GM12878 (cell line): ENCODE data around the gene IFIT1. TPM values are rescaled to one million over a fixed set of nuclear protein-coding genes. Genes with fewer than 3 reads are reported as not detected.

ENCODE experiments used
- ATAC-seq: fragments of 200-7000 bp; cut with Tn5 transposase; 3 replicates; pipeline ENCODE4 v1.9.1; 2020; ENCODE audit warnings: mild to moderate bottlenecking, moderate library complexity
- BruUV-seq: library from RNA; stranded (reverse); fragments of 400-500 nt; replicated peaks from 2 replicates; lab custom pipeline; 2021; lab: Mats Ljungman, UMichigan
- CTCF ChIA-PET: fragments of 300-600 bp; sonication (Branson Sonifier 250); formaldehyde crosslinking; extraction: SDS; loops from one replicate; lab custom pipeline; 2021; ENCODE audit warnings: inconsistent platforms; lab: Yijun Ruan, JAX
- POLR2A ChIA-PET: fragments of 350-600 bp; formaldehyde crosslinking; extraction: SDS; loops from one replicate; lab custom pipeline; 2021; ENCODE audit warnings: inconsistent platforms; lab: Charles Lee
- RAD21 ChIA-PET: fragments of 300-600 bp; sonication (Branson Sonifier 250); formaldehyde crosslinking; loops from one replicate; lab custom pipeline; 2023; ENCODE audit warnings: antibody characterized with exemption; ENCODE audit not compliant: unreplicated experiment; lab: Charles Lee
- SMC1A ChIA-PET: fragments of 300-600 bp; sonication (Branson Sonifier 250); formaldehyde crosslinking; loops from one replicate; lab custom pipeline; 2023; ENCODE audit not compliant: unreplicated experiment, uncharacterized antibody; lab: Charles Lee
- DNase-seq: peaks from one replicate; pipeline ENCODE4 v3.0.0-alpha.2; 2011; ENCODE audit warnings: low read depth, low spot score
- FAIRE-seq: peaks from 3 replicates; lab custom pipeline; 2011; peaks lifted over from hg19 to GRCh38; lab: Jason Lieb, UNC
- H2AFZ ChIP-seq: 2 replicates; pipeline ENCODE4 v1.6.0; 2011; ENCODE audit warnings: low read depth, low read length, control low read depth; ENCODE audit not compliant: control insufficient read depth
- H3K27ac ChIP-seq: 2 replicates; pipeline ENCODE4 v1.5.1; 2011; ENCODE audit warnings: control low read depth; ENCODE audit not compliant: control insufficient read depth, insufficient read depth
- H3K27me3 ChIP-seq, 2 experiments: replicated peaks in 1 of 2; 2 replicates each; pipeline versions ENCODE4 v1.6.0 to v1.6.1; 2011; ENCODE audit warnings: low read length in 1 of 2; ENCODE audit not compliant: control insufficient read depth in 2 of 2, insufficient read depth in 2 of 2
- H3K36me3 ChIP-seq, 2 experiments: 2 replicates each; pipeline ENCODE4 v1.5.1; 2011; ENCODE audit warnings: low read length in 1 of 2; ENCODE audit not compliant: control insufficient read depth in 2 of 2, insufficient read depth in 2 of 2
- H3K4me1 ChIP-seq: 2 replicates; pipeline ENCODE4 v1.6.1; 2011; ENCODE audit warnings: mild to moderate bottlenecking, low read length, moderate library complexity, mixed read lengths; ENCODE audit not compliant: control insufficient read depth, insufficient read depth
- H3K4me2 ChIP-seq: 2 replicates; pipeline ENCODE4 v1.6.0; 2011; ENCODE audit warnings: control low read depth; ENCODE audit not compliant: control insufficient read depth, insufficient read depth
- H3K4me3 ChIP-seq: fragments of 200-600 bp; sonication (generic); 2 replicates; pipeline ENCODE4 v1.5.1; 2016
- H3K79me2 ChIP-seq: 2 replicates; pipeline ENCODE4 v1.6.0; 2011; ENCODE audit warnings: low read length; ENCODE audit not compliant: control insufficient read depth, insufficient read depth
- H3K9ac ChIP-seq: 2 replicates; pipeline ENCODE4 v1.8.0; 2011; ENCODE audit warnings: low read length, control low read depth, mixed read lengths; ENCODE audit not compliant: control insufficient read depth, insufficient read depth
- H3K9me3 ChIP-seq: replicated peaks from 3 replicates; pipeline ENCODE4 v1.5.1; 2011; ENCODE audit warnings: mild to moderate bottlenecking, low read length; ENCODE audit not compliant: control insufficient read depth, insufficient read depth
- H4K20me1 ChIP-seq: 2 replicates; pipeline ENCODE4 v1.6.0; 2011; ENCODE audit not compliant: control insufficient read depth, insufficient read depth
- CEBPB ChIP-seq, 2 experiments: fragments of 150-350 bp in 1 of 2; IDR thresholded peaks; 2 replicates each; pipeline ENCODE4 v1.6.1; 2012 to 2014; ENCODE audit warnings: low read depth in 2 of 2, low read length in 2 of 2, borderline replicate concordance in 1 of 2, inconsistent platforms in 1 of 2
- DPF2 ChIP-seq: fragments of 450-650 bp; IDR thresholded peaks from 2 replicates; pipeline ENCODE4 v1.6.1; 2017; ENCODE audit warnings: mild to moderate bottlenecking
- ETV6 ChIP-seq, 2 experiments: fragments of 450-650 bp in 1 of 2; IDR thresholded peaks in 1 of 2; conservative IDR thresholded peaks in 1 of 2; 2 replicates each; pipeline ENCODE4 v1.6.1; 2014; ENCODE audit warnings: antibody characterized with exemption in 1 of 2, borderline replicate concordance in 1 of 2, low read depth in 1 of 2, mild to moderate bottlenecking in 1 of 2, moderate library complexity in 1 of 2
- GATAD2B ChIP-seq: fragments of 450-650 bp; conservative IDR thresholded peaks from 2 replicates; pipeline ENCODE4 v1.6.1; 2017; ENCODE audit warnings: low read depth, mild to moderate bottlenecking, moderate library complexity
- KLF5 ChIP-seq: fragments of 450-650 bp; IDR thresholded peaks from 2 replicates; pipeline ENCODE4 v1.6.1; 2014; ENCODE audit warnings: mild to moderate bottlenecking; ENCODE audit not compliant: partially characterized antibody
- NR2F1 ChIP-seq: fragments of 450-650 bp; conservative IDR thresholded peaks from 2 replicates; pipeline ENCODE4 v1.6.1; 2017; ENCODE audit warnings: mild to moderate bottlenecking
- PAX5 ChIP-seq: IDR thresholded peaks from 2 replicates; pipeline ENCODE4 v1.6.1; 2011; ENCODE audit warnings: low read depth, low read length, borderline replicate concordance
- PML ChIP-seq: IDR thresholded peaks from 2 replicates; pipeline ENCODE4 v1.6.1; 2012; ENCODE audit warnings: low read length, inconsistent platforms
- SMARCA5 ChIP-seq: fragments of 450-650 bp; IDR thresholded peaks from 2 replicates; pipeline ENCODE4 v1.6.1; 2017; ENCODE audit warnings: mild to moderate bottlenecking
- ZNF207 ChIP-seq: fragments of 450-650 bp; IDR thresholded peaks from 2 replicates; pipeline ENCODE4 v1.6.1; 2014; ENCODE audit warnings: antibody characterized with exemption, mild to moderate bottlenecking, borderline replicate concordance
- WGBS: methylation state at CpG from one replicate; pipeline ENCODE4 v1.1.6; 2016; ENCODE audit warnings: low lambda C conversion rate; ENCODE audit not compliant: insufficient replicate concordance, insufficient coverage; ENCODE audit errors: missing lambda C conversion rate; 5-methylcytosine and 5-hydroxymethylcytosine counted together
- in situ Hi-C: fragments of 300-500 bp; cut with MboI; formaldehyde crosslinking; loops from 9 replicates; pipeline ENCODE4 v1.14.3; 2018; ENCODE audit warnings: mixed read lengths
- intact Hi-C: fragments of 100-400 bp; cut with micrococcal nuclease; formaldehyde crosslinking; loops from one replicate; pipeline ENCODE4 v1.14.2; 2022; ENCODE audit not compliant: unreplicated experiment
- polyA plus RNA-seq, 11 experiments: library from polyadenylated mRNA; depleted of rRNA in 4 of 11; unstranded in 6 of 11; stranded (reverse) in 5 of 11; fragments of >200 nt; fragmentation: Nextera tagmentation in 4 of 11; fragmentation: Illumina TruSeq in 1 of 11; extraction: Ambion mirVana in 4 of 11; extraction: Trizol in 1 of 11; gene quantifications; 1 replicate in 1 of 11; 2 replicates in 10 of 11; pipeline versions ENCODE4 v1.2.1 to v1.2.3, GENCODE V29; 2011 to 2016; ENCODE audit warnings: inconsistent platforms in 2 of 11, missing spikeins in 2 of 11, low read depth in 1 of 11
- total RNA-seq, 4 experiments: library from RNA; depleted of rRNA in 3 of 4; stranded (reverse); fragments of >200 nt in 3 of 4; fragmentation: Illumina TruSeq in 1 of 4; extraction: Trizol in 1 of 4; gene quantifications; 2 replicates each; pipeline versions ENCODE4 v1.2.1 to v1.2.3, GENCODE V29; 2013 to 2021
- TF ChIP-seq, protein P1 (sequence below): IDR thresholded peaks from 2 replicates; pipeline ENCODE4 v1.6.1; 2012; ENCODE audit warnings: low read depth, low read length, improper control_type of control experiment
- TF ChIP-seq, protein P2 (sequence below): IDR thresholded peaks from 2 replicates; pipeline ENCODE4 v1.6.1; 2012; ENCODE audit warnings: low read depth, low read length, improper control_type of control experiment

The IFIT1 gene
- total and polyA plus RNA-seq, 10 of the 15 experiments (the other 5 are each of a cell fraction or from before 2014, with no cell fraction given), result 13.9 to 37.2 (median 22.3) TPM

DNA sequence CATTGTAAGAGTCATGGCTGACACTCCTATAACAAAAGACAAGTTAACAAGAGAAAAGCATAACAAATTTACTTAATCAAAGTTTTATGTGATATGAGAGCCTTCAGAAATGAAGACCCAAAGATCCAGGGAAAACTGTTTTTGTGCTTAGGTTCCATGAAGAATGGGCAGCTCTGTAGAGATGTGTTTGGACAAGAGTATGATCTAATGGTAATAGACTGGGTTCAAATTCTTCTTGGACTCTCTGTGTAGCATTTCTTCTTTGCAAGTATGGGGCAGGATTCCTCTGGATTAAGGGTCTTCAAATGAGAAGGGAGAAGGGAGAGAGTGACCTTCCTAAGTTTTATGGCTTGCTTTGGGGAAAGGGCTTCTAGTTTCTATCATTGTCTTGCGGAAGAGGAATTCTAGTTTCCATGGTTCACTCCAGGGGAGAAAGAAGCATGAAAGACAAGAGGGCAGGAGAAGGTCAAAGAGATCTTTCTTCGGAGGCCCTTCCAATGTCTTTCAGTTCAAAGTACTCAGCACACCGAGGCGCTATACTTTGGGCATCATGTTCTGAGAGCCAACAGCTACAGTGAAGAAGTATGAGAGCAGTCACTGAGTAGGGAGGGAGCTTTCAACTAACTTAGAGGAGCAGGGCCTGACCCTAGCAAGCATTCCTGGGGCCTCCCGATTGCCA lies 49.2 kb upstream of the IFIT1 start:
- H3K27me3 ChIP-seq, result no peaks in the 10 kb centered on the region
- in situ Hi-C loops, result no loop called here
- no peak overlapping the region for H3K27ac ChIP-seq
- intact Hi-C loops, result no loop called here
- ChIA-PET CTCF (interaction anchor here (1.2 to 3.9 kb wide), 2 partner anchors 25 to 125 kb away, joined by 3 to 19 read pairs; no protein-coding TSS in a partner anchor), RAD21 (interaction anchor here (1.0 kb wide), 1 partner anchor 11 kb away, joined by 3 read pairs; no protein-coding TSS in a partner anchor), POLR2A (interaction anchor here (2.0 kb wide), 1 partner anchor 8 kb away, joined by 5 read pairs; no protein-coding TSS in a partner anchor), SMC1A (interaction anchor here (1.0 to 3.4 kb wide), 4 partner anchors 9 to 43 kb away, joined by 3 to 21 read pairs (median 3); no protein-coding TSS in a partner anchor)
- H3K9ac ChIP-seq, result no peak overlapping the region
- BruUV-seq, result no TSS peak
- DNase-seq (no peak), ATAC-seq (no peak), FAIRE-seq (no peak)
- no peaks in the 10 kb centered on the region; the same call in 1 of the 2 replicates for H3K79me2 ChIP-seq
- 96% methylated on average over 5 of the region's 5 CpGs for WGBS
- no peak overlapping the region for H2AFZ ChIP-seq
- H3K4me3 ChIP-seq, result no peak overlapping the region
- no peaks in the 10 kb centered on the region for H4K20me1 ChIP-seq
- TF ChIP-seq ZNF207 (no peak), SMARCA5 (no peak), GATAD2B (no peak), PML (no peak), ETV6 (conservative IDR thresholded peaks at IDR 0.05 in 1 of 2, IDR thresholded peaks at IDR 0.05 in 1 of 2; ENCODE audit: borderline replicate concordance in 1 of 2, low read depth in 1 of 2) (no peak), KLF5 (no peak), NR2F1 (no peak), DPF2 (no peak), CEBPB (IDR thresholded peaks at IDR 0.05; ENCODE audit: borderline replicate concordance in 1 of 2, low read depth in 2 of 2, low read length in 2 of 2) (no peak), PAX5 (no peak)
- TF ChIP-seq, protein P1, sequence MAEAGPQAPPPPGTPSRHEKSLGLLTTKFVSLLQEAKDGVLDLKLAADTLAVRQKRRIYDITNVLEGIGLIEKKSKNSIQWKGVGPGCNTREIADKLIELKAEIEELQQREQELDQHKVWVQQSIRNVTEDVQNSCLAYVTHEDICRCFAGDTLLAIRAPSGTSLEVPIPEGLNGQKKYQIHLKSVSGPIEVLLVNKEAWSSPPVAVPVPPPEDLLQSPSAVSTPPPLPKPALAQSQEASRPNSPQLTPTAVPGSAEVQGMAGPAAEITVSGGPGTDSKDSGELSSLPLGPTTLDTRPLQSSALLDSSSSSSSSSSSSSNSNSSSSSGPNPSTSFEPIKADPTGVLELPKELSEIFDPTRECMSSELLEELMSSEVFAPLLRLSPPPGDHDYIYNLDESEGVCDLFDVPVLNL, result no peak
- TF ChIP-seq, protein P2, sequence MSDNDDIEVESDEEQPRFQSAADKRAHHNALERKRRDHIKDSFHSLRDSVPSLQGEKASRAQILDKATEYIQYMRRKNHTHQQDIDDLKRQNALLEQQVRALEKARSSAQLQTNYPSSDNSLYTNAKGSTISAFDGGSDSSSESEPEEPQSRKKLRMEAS, result no peak
- H3K9me3 ChIP-seq, result no peaks in the 10 kb centered on the region
- no peak overlapping the region for H3K4me2 ChIP-seq
- peaks cover 4 to 18% of the 10 kb centered on the region in 2 experiments for H3K36me3 ChIP-seq
- H3K4me1 ChIP-seq, result peaks cover 13% of the 10 kb centered on the region
